GM20000 (cell line): ENCODE results near the gene GPRC6A.
"Not testable (repeated sequence)": the region's sequence is repeated elsewhere in the genome, so short reads cannot be mapped to it uniquely, and the experiment has no call there.

ENCODE experiments used
- DNase-seq: peaks from one replicate; pipeline ENCODE4 v3.0.0; 2012; ENCODE audit warnings: low spot score
- TF ChIP-seq, protein P1 (sequence below): IDR thresholded peaks from 2 replicates; pipeline ENCODE4 v1.5.1; 2012; ENCODE audit warnings: mild to moderate bottlenecking, control low read depth; ENCODE audit errors: extremely low read depth, missing control alignments

GPRC6A gene

DNA sequence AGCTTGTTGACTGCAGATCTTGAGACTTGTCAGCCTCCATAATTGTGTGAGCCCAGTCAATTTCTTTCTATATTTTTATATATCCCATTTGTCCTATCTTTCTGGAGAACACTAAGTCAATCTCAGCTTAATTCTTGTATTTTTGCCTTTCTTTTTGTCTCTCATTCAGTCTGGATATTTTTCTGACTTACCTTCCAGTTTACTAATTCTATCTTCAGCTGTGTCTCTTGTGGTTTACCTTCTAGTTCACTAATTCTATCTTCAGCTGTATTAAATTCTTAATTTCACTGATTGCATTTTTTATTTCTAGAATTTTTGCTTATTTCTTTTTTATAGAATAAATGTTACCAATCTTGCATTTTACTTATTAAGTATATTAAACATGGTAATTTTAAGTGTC lies 30.4 kb upstream of the GPRC6A start:
- no peak for DNase-seq
- TF ChIP-seq, protein P1, sequence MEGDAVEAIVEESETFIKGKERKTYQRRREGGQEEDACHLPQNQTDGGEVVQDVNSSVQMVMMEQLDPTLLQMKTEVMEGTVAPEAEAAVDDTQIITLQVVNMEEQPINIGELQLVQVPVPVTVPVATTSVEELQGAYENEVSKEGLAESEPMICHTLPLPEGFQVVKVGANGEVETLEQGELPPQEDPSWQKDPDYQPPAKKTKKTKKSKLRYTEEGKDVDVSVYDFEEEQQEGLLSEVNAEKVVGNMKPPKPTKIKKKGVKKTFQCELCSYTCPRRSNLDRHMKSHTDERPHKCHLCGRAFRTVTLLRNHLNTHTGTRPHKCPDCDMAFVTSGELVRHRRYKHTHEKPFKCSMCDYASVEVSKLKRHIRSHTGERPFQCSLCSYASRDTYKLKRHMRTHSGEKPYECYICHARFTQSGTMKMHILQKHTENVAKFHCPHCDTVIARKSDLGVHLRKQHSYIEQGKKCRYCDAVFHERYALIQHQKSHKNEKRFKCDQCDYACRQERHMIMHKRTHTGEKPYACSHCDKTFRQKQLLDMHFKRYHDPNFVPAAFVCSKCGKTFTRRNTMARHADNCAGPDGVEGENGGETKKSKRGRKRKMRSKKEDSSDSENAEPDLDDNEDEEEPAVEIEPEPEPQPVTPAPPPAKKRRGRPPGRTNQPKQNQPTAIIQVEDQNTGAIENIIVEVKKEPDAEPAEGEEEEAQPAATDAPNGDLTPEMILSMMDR = no peak

DNA sequence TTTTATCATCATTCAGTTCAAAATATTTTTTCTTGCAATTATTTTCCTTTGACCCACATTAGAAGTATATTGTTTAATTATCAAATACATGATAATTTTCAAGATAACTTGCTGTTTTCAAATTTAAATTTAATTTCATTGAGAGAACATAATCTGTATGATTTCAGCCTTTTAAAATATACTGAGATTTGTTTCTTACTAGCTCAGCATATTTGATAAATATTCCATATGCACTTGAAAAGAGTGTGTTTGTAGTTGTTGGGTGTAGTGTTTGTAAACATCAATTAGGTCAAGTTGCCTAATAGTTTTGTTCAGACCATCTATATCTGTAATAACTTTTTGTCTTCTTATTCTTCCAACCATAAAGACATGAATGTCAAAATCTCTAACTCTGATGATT lies 29.2 kb upstream of the GPRC6A start:
- TF ChIP-seq, protein P1 = no peak
- DNase-seq = no peak

DNA sequence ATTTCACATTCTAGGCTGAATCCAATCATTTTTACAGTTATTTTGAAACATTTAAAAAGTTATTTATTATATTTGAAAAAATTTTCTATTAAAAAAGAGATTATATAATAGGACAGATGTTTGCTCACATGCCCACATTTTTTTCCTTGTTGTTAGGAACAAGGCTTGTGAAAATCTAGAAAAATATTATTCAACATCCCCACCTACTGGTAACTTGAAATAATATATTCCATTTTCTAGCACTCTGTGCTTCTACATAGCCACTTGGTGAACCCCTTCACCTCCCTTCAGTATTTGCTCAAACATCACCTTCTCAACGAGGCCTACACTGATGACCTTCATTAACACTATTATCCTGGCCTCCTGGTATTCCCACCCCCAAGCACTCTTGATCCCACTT lies 18.3 kb upstream of the GPRC6A start:
- TF ChIP-seq, protein P1 = no peak
- peak; percentile 12 for DNase-seq

DNA sequence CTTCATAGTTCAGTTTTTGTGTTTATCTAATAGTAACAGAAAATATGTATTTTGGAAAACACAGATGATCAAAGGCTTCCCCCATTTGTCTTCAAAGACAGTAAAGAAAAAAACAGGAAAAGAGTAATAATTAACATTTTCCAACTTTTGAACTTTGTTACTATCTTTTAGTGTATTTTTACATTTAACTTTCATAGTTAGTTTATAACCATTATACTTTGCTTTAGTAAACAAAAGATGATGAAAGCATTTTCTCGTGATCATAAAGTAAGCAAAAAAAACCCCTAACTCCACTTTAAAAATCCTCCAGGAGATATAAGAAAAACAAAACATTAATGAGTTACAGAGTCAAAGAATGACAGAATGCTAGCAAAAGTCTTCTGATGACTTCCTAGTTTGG lies 13.6 kb upstream of the GPRC6A start:
- no peak for DNase-seq
- TF ChIP-seq, protein P1 = no peak

DNA sequence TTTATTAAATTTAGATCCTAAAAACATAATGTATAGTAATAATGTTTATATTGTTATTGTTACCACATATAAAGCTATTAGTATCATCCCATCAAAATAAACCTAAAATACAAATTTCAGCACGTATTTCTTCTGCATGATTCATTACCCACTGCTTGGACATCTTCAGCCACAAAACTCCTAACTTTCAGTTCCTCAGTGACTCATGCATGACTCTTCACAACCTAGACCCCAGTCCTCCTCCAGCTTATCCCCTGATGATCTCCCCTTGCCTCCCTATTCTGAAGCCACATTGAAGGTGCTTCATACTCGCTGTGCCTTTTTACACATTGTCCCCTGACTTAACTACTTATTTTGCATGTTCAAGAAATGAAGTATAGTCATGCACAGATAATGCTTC lies 11.2 kb upstream of the GPRC6A start:
- no peak for DNase-seq

DNA sequence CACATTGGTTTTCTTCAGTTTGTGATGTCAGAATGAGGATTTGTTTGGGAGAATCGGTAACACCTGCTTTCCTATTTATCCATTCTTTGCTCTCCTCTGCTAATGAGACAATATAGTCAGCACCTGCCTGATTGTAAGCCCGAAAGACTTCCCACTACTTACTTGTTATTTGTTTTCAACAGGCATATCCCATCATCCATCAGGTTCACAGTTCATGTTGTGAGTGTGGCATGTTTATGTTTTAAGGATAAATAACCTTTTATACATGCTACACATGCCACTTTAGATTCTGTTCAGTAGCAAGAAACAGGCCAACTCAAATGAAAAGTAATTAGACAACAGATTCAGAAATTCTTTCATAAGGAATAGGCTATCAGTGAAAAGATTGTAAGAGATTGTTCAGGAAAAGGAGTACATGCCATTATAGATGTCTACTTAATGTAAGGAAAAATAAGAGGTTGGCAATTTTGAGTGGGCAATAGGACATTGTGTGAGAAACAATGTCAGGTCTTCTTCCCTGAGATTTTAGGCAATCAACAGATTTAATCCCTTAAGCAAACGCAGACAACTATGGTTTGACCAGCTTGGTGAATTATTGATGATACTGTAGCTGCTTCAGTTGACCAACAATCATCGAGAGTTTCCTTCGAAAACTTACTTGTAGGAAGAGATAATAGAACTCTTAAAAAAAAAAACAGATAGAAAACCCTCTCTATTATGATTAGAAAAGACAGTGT lies 7.9 kb upstream of the GPRC6A start:
- TF ChIP-seq, protein P1 = no peak
- no peak for DNase-seq

More for the DNA sequence above, 11.2 kb upstream of the GPRC6A start:
- TF ChIP-seq, protein P1 = no peak

DNA sequence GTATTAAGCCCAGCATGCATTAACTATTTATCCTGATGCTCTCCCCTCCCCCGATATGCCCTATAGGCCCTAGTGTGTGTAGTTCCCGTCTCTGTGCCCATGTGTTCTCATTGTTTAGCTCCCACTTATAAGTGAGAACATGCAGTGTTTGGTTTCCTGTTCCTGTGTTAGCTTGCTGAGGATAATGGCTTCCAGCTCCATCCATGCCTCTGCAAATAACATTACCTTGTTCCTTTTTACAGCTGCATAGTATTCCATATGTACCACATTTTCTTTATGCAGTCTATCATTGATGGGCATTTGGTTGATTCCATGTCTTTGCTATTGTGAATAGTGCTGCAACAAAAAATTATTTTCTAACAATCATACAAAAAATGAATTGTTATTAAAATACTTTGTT lies 5.6 kb upstream of the GPRC6A start:
- not testable (repeated sequence) for DNase-seq
